Keratinocyte (primary cell): ENCODE measurements around the gene ZNF280C. TPM values are rescaled to one million over a fixed set of nuclear protein-coding genes. Genes with fewer than 3 reads are reported as not detected.

Experiments used
- DNase-seq: peaks from one replicate; pipeline ENCODE4 v3.0.0-alpha.2; 2011; ENCODE audit warnings: low read depth, missing footprints, low spot score
- FAIRE-seq: peaks from 2 replicates; lab custom pipeline; 2011; peaks lifted over from hg19 to GRCh38; lab: Jason Lieb, UNC
- H2AFZ ChIP-seq: 2 replicates; pipeline ENCODE4 v1.6.0; 2012; ENCODE audit warnings: low read length, control low read depth, inconsistent platforms; ENCODE audit not compliant: control insufficient read depth
- H3K27ac ChIP-seq: 2 replicates; pipeline ENCODE4 v1.5.1; 2011; ENCODE audit warnings: low read length; ENCODE audit not compliant: control insufficient read depth, insufficient read depth
- H3K27me3 ChIP-seq: 3 replicates; pipeline ENCODE4 v1.6.0; 2011; ENCODE audit warnings: low read length; ENCODE audit not compliant: control insufficient read depth, insufficient read depth; ENCODE audit errors: extremely low read depth
- H3K36me3 ChIP-seq, 2 experiments: 2 replicates in 1 of 2; 3 replicates in 1 of 2; pipeline ENCODE4 v1.5.1; 2011; ENCODE audit warnings: low read length in 2 of 2, mild to moderate bottlenecking in 1 of 2; ENCODE audit not compliant: control insufficient read depth in 2 of 2, insufficient read depth in 2 of 2; ENCODE audit errors: extremely low read depth in 1 of 2
- H3K4me1 ChIP-seq: 3 replicates; pipeline ENCODE4 v1.5.1; 2011; ENCODE audit warnings: low read length; ENCODE audit not compliant: control insufficient read depth, insufficient read depth; ENCODE audit errors: extremely low read depth
- H3K4me2 ChIP-seq: 3 replicates; pipeline ENCODE4 v1.6.0; 2011; ENCODE audit warnings: low read depth, low read length; ENCODE audit not compliant: control insufficient read depth, insufficient read depth; ENCODE audit errors: extremely low read depth
- H3K4me3 ChIP-seq, 3 experiments: fragments of 200-600 bp in 1 of 3; sonication (generic) in 1 of 3; 2 replicates in 2 of 3; 3 replicates in 1 of 3; pipeline ENCODE4 v1.5.1; 2011 to 2016; ENCODE audit warnings: low read length in 3 of 3, mild to moderate bottlenecking in 3 of 3, control low read depth in 2 of 3, inconsistent platforms in 1 of 3, low read depth in 1 of 3, mixed read lengths in 1 of 3, mixed run types in 1 of 3, moderate library complexity in 1 of 3; ENCODE audit not compliant: control insufficient read depth in 2 of 3, insufficient read depth in 2 of 3; ENCODE audit errors: extremely low read depth in 1 of 3
- H3K79me2 ChIP-seq: 2 replicates; pipeline ENCODE4 v1.6.0; 2012; ENCODE audit warnings: low read length; ENCODE audit not compliant: control insufficient read depth, insufficient read depth
- H3K9ac ChIP-seq: 3 replicates; pipeline ENCODE4 v1.6.0; 2011; ENCODE audit warnings: low read length; ENCODE audit not compliant: control insufficient read depth, insufficient read depth; ENCODE audit errors: extremely low read depth
- H3K9me1 ChIP-seq: 3 replicates; pipeline ENCODE4 v1.6.0; 2011; ENCODE audit warnings: low read length; ENCODE audit not compliant: control insufficient read depth, insufficient read depth; ENCODE audit errors: extremely low read depth
- H3K9me3 ChIP-seq: 2 replicates; pipeline ENCODE4 v1.5.1; 2012; ENCODE audit warnings: low read depth, low read length; ENCODE audit not compliant: control insufficient read depth
- H4K20me1 ChIP-seq: 3 replicates; pipeline ENCODE4 v1.6.0; 2011; ENCODE audit warnings: low read length; ENCODE audit not compliant: control insufficient read depth, insufficient read depth; ENCODE audit errors: extremely low read depth
- EZH2 ChIP-seq: IDR thresholded peaks from one replicate; pipeline ENCODE4 v1.6.1; 2012; ENCODE audit warnings: inconsistent platforms, mild to moderate bottlenecking, low read length, moderate library complexity
- dilution Hi-C: fragments of 300-500 bp; cut with MboI; formaldehyde crosslinking; loops from one replicate; pipeline ENCODE4 v1.7.0; 2020; ENCODE audit warnings: low sequenced_read_pairs; ENCODE audit not compliant: extremely low pct_ligation_motif_present
- polyA plus RNA-seq, 5 experiments: library from polyadenylated mRNA; depleted of rRNA in 3 of 5; stranded (reverse) in 3 of 5; stranded (forward) in 1 of 5; unstranded in 1 of 5; fragments of >200 nt; gene quantifications; 1 replicate in 1 of 5; 2 replicates in 3 of 5; 3 replicates in 1 of 5; pipeline versions ENCODE4 v1.2.1 to v1.2.3, GENCODE V29; 2011 to 2012; ENCODE audit warnings: missing spikeins in 2 of 5, low read depth in 1 of 5, low replicate concordance in 1 of 5
- TF ChIP-seq, protein P1 (sequence below), 3 experiments: IDR thresholded peaks in 1 of 3; conservative IDR thresholded peaks in 1 of 3; optimal IDR thresholded peaks in 1 of 3; 2 replicates in 2 of 3; 3 replicates in 1 of 3; pipeline versions ENCODE3 to v1.5.1; 2011; ENCODE audit warnings: low read length in 3 of 3, mild to moderate bottlenecking in 3 of 3, moderate library complexity in 2 of 3, control low read depth in 1 of 3, inconsistent platforms in 1 of 3; ENCODE audit not compliant: insufficient read depth in 2 of 3; ENCODE audit errors: extremely low read depth in 1 of 3

ZNF280C gene
- polyA plus RNA-seq, 1 donor (not counting 4 experiments of a cell fraction or from before 2014, with no cell fraction given): 4.7 TPM

DNA sequence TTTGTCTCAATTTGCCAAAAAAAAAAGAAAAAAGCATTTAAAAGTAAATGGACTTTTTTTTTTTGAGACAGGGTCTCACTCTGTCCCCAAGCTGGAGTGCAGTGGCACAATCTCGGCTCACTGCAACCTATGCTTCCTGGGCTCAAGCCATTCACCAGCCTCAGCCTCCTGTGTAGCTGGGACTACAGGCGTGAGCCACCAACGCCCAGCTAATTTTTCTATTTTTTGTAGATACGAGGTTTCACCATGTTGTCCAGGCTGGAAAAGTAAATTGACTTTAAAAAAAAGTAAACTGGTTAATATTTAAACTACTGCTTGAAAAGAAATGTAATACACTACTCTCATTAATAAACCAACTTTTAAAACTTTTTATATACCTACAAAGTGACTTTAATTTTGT is 108.9 kb downstream of the ZNF280C start:
- DNase-seq: no peak
- no peak for TF ChIP-seq EZH2
- TF ChIP-seq, protein P1, sequence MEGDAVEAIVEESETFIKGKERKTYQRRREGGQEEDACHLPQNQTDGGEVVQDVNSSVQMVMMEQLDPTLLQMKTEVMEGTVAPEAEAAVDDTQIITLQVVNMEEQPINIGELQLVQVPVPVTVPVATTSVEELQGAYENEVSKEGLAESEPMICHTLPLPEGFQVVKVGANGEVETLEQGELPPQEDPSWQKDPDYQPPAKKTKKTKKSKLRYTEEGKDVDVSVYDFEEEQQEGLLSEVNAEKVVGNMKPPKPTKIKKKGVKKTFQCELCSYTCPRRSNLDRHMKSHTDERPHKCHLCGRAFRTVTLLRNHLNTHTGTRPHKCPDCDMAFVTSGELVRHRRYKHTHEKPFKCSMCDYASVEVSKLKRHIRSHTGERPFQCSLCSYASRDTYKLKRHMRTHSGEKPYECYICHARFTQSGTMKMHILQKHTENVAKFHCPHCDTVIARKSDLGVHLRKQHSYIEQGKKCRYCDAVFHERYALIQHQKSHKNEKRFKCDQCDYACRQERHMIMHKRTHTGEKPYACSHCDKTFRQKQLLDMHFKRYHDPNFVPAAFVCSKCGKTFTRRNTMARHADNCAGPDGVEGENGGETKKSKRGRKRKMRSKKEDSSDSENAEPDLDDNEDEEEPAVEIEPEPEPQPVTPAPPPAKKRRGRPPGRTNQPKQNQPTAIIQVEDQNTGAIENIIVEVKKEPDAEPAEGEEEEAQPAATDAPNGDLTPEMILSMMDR (optimal IDR thresholded peaks at IDR 0.05 in 1 of 3, IDR thresholded peaks at IDR 0.05 in 1 of 3, conservative IDR thresholded peaks at IDR 0.05 in 1 of 3; ENCODE audit: extremely low read depth in 1 of 3, insufficient read depth in 2 of 3, low read length in 3 of 3): no peak
- H3K9me1 ChIP-seq: no peaks in the 10 kb centered on the region
- H3K79me2 ChIP-seq: peaks cover 17% of the 10 kb centered on the region
- H3K9ac ChIP-seq: no peak overlapping the region
- no peak overlapping the region for H2AFZ ChIP-seq
- dilution Hi-C loops: loop anchor here (10.0 kb wide), 1 partner anchor 55 kb away; no protein-coding TSS in a partner anchor
- H3K27ac ChIP-seq: no peak overlapping the region
- no peaks in the 10 kb centered on the region for H3K9me3 ChIP-seq
- FAIRE-seq: no peak
- no peak overlapping the region for H3K4me2 ChIP-seq
- H3K4me1 ChIP-seq: peaks cover 8% of the 10 kb centered on the region
- H3K4me3 ChIP-seq: no peak overlapping the region
- H3K36me3 ChIP-seq: no peaks in the 10 kb centered on the region
- no peaks in the 10 kb centered on the region for H4K20me1 ChIP-seq
- H3K27me3 ChIP-seq: no peaks in the 10 kb centered on the region

DNA sequence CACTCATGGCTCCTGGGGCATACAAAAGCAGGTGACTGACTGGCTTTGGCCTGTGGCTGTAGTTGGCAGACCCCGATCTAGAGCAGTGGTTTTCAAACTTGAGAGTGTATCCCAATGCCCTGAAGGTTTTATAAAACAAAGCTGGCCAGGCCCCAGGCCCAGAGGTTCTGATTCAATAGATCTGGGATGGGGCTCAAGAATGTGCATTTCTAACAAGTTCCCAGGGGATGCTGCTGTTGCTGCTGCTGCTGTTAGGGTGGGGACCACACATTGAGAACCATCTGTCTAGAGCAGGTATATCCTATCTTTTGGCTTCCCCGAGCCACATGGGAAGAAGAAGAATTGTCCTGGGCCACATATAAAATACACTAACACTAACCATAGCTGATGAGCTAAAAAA is 110.4 kb downstream of the ZNF280C start:
- peaks cover 5% of the 10 kb centered on the region for H3K79me2 ChIP-seq
- no peaks in the 10 kb centered on the region for H3K9me1 ChIP-seq
- dilution Hi-C loops: loop anchor here (10.0 kb wide), 1 partner anchor 56 kb away; no protein-coding TSS in a partner anchor
- H3K36me3 ChIP-seq: peaks cover 0 to 1% of the 10 kb centered on the region in 2 experiments
- DNase-seq: no peak
- FAIRE-seq: no peak
- H2AFZ ChIP-seq: no peak overlapping the region
- no peaks in the 10 kb centered on the region for H3K9me3 ChIP-seq
- H3K4me1 ChIP-seq: no peaks in the 10 kb centered on the region
- H3K27me3 ChIP-seq: no peaks in the 10 kb centered on the region
- H4K20me1 ChIP-seq: no peaks in the 10 kb centered on the region
- TF ChIP-seq, protein P1 (optimal IDR thresholded peaks at IDR 0.05 in 1 of 3, IDR thresholded peaks at IDR 0.05 in 1 of 3, conservative IDR thresholded peaks at IDR 0.05 in 1 of 3; ENCODE audit: extremely low read depth in 1 of 3, insufficient read depth in 2 of 3, low read length in 3 of 3): no peak
- no peak for TF ChIP-seq EZH2
- H3K9ac ChIP-seq: no peak overlapping the region
- no peak overlapping the region for H3K4me3 ChIP-seq
- H3K27ac ChIP-seq: no peak overlapping the region
- H3K4me2 ChIP-seq: no peak overlapping the region
